Liver (tissue), 3 donors: ENCODE data around the gene PARP8.

Experiments used
- CTCF ChIP-seq: fragments of 150-350 bp; IDR thresholded peaks from 2 replicates; pipeline ENCODE4 v1.5.1; 2017; ENCODE audit warnings: improper control_type of control experiment, low read depth, low read length; ENCODE audit not compliant: missing input control
- GABPA ChIP-seq, 2 donors: IDR thresholded peaks in 1 of 2; conservative IDR thresholded peaks in 1 of 2; 2 replicates each; pipeline ENCODE4 v1.6.1; 2016; ENCODE audit warnings: antibody characterized with exemption in 2 of 2, mild to moderate bottlenecking in 1 of 2, moderate library complexity in 1 of 2
- HNF4A ChIP-seq, 2 donors: conservative IDR thresholded peaks; 2 replicates each; pipeline ENCODE4 v1.6.1; 2016; ENCODE audit warnings: antibody characterized with exemption in 2 of 2, mild to moderate bottlenecking in 2 of 2
- TAF1 ChIP-seq: conservative IDR thresholded peaks from 2 replicates; pipeline ENCODE4 v1.6.1; 2016; ENCODE audit warnings: antibody characterized with exemption, mild to moderate bottlenecking
- donor health status: healthy.
- donor health status: healthy.

DNA sequence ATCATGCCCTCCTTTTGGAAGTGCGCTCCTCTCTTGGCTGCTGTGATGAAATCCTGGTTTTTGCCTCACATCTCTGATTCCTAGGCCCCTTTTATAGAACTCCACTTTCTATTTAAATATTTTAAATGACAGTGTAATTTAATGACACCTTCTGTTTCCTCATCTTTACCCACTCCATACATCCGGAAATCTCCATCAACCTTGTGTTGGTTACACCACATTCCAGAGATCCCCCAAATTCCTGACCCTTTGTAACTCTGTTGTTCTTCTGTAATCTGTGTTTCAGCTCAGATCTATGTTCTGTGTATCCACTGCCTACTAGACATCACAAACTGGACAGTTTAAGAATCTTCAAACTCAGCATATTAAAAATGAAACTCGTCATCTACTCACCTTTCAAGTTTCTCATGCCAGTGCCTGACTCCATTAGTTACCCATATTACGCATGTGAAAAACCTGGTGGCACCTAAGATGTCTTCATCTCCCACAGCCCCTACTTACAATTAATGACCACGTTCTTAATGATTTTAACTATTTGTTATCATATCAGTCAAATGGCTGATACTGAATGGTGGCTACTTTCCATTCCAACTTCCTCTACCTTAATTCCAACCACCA lies 25.1 kb downstream of the PARP8 start:
- TF ChIP-seq CTCF: no peak
- TF ChIP-seq GABPA (IDR thresholded peaks at IDR 0.05 in 1 of 2, conservative IDR thresholded peaks at IDR 0.05 in 1 of 2): no peak
- no peak for TF ChIP-seq TAF1
- no peak for TF ChIP-seq HNF4A (conservative IDR thresholded peaks at IDR 0.05)
